Activated CD8-positive, alpha-beta T cell treated with anti-CD3 and anti-CD28 coated beads for 36 hours (primary cell): ENCODE results near the gene KLHL1. TPM values are rescaled to one million over a fixed set of nuclear protein-coding genes. Genes with fewer than 3 reads are reported as not detected.

Source experiments
- ATAC-seq: fragments of 200-7000 bp; cut with Tn5 transposase; one replicate; pipeline ENCODE4 v1.10.0; 2021; ENCODE audit warnings: mild to moderate bottlenecking, moderate library complexity
- CTCF ChIA-PET: fragments of 350-600 bp; sonication (Branson Sonifier 250); formaldehyde crosslinking; loops from one replicate; lab custom pipeline; 2021; ENCODE audit warnings: antibody characterized with exemption; lab: Charles Lee
- POLR2A ChIA-PET: fragments of 350-600 bp; sonication (Branson Sonifier 250); formaldehyde crosslinking; loops from one replicate; lab custom pipeline; 2021; ENCODE audit warnings: antibody characterized with exemption; lab: Charles Lee
- DNase-seq: peaks from one replicate; pipeline ENCODE4 v3.0.0-alpha.2; 2020
- H3K27ac Mint-ChIP-seq: one replicate; pipeline ENCODE4 v1.8.0; 2021; ENCODE audit warnings: mild to moderate bottlenecking, mixed read lengths
- H3K27me3 Mint-ChIP-seq: one replicate; pipeline ENCODE4 v1.8.0; 2021; ENCODE audit warnings: mixed read lengths
- H3K36me3 Mint-ChIP-seq: one replicate; pipeline ENCODE4 v1.8.0; 2021; ENCODE audit warnings: low read depth, mixed read lengths
- H3K4me1 Mint-ChIP-seq: one replicate; pipeline ENCODE4 v1.8.0; 2021; ENCODE audit warnings: low read depth, mixed read lengths
- H3K4me3 Mint-ChIP-seq: one replicate; pipeline ENCODE4 v1.8.0; 2021; ENCODE audit warnings: mild to moderate bottlenecking, moderate library complexity, mixed read lengths
- H3K9me3 Mint-ChIP-seq: one replicate; pipeline ENCODE4 v1.8.0; 2021; ENCODE audit warnings: mixed read lengths
- CTCF ChIP-seq: fragments of 200-600 bp; IDR thresholded peaks from one replicate; pipeline ENCODE4 v1.8.0; 2022; ENCODE audit warnings: antibody characterized with exemption, mild to moderate bottlenecking
- intact Hi-C: fragments of 100-400 bp; cut with micrococcal nuclease; formaldehyde crosslinking; loops from one replicate; pipeline ENCODE4 v1.10.0; 2022
- total RNA-seq, 2 experiments: library from RNA; stranded (reverse); gene quantifications; one replicate each; pipeline ENCODE4 v1.2.3, GENCODE V29; 2021

KLHL1 gene
- total RNA-seq, 2 experiments from 2014 or later: not detected

- ChIA-PET POLR2A (no interaction called here), CTCF (no interaction called here)
- peaks cover 6% of the 10 kb centered on the region for H3K9me3 Mint-ChIP-seq
- DNase-seq: no peak
- H3K36me3 Mint-ChIP-seq: no peaks in the 10 kb centered on the region
- no peak for TF ChIP-seq CTCF
- intact Hi-C loops: no loop called here
- H3K4me3 Mint-ChIP-seq: no peak within 1 kb of the TSS
- H3K27me3 Mint-ChIP-seq: peaks cover 3% of the 10 kb centered on the region
- no peak for ATAC-seq
- no peaks in the 10 kb centered on the region for H3K4me1 Mint-ChIP-seq
- H3K27ac Mint-ChIP-seq: no peak within 1 kb of the TSS
Measured at GRCh38 chr13:70107498-70108281, 562 bp downstream of the KLHL1 start, which contains the start of gene ATXN8OS. TSS of gene ATXN8OS (plus strand) at chr13:70107826.

GRCh38 chr13:70107125-70107497, 1.1 kb downstream of the KLHL1 start:
- DNase-seq (no peak), ATAC-seq (no peak)
- H3K4me1 Mint-ChIP-seq: no peaks in the 10 kb centered on the region
- POLR2A ChIA-PET: no interaction called here
- H3K27me3 Mint-ChIP-seq: peaks cover 3% of the 10 kb centered on the region
- no peaks in the 10 kb centered on the region for H3K36me3 Mint-ChIP-seq
- TF ChIP-seq CTCF: no peak
- no peak overlapping the region for H3K27ac Mint-ChIP-seq
- intact Hi-C loops: no loop called here
- CTCF ChIA-PET: no interaction called here
- H3K4me3 Mint-ChIP-seq: no peak overlapping the region
- peaks cover 6% of the 10 kb centered on the region for H3K9me3 Mint-ChIP-seq

GRCh38 chr13:70104481-70104880, 3.8 kb downstream of the KLHL1 start:
- ATAC-seq (no peak), DNase-seq (no peak)
- no peak overlapping the region for H3K27ac Mint-ChIP-seq
- H3K27me3 Mint-ChIP-seq: peaks cover 3% of the 10 kb centered on the region
- no peak overlapping the region for H3K4me3 Mint-ChIP-seq
- CTCF ChIA-PET: no interaction called here
- no peaks in the 10 kb centered on the region for H3K4me1 Mint-ChIP-seq
- no peaks in the 10 kb centered on the region for H3K36me3 Mint-ChIP-seq
- POLR2A ChIA-PET: no interaction called here
- TF ChIP-seq CTCF: no peak
- H3K9me3 Mint-ChIP-seq: peaks cover 6% of the 10 kb centered on the region
- intact Hi-C loops: no loop called here

- CTCF ChIA-PET: no interaction called here
- POLR2A ChIA-PET: no interaction called here
- no peak for TF ChIP-seq CTCF
- H3K27ac Mint-ChIP-seq: no peak overlapping the region
- H3K9me3 Mint-ChIP-seq: peaks cover 3% of the 10 kb centered on the region
- H3K4me3 Mint-ChIP-seq: no peak overlapping the region
- H3K36me3 Mint-ChIP-seq: no peaks in the 10 kb centered on the region
- DNase-seq: no peak
- intact Hi-C loops: no loop called here
- H3K27me3 Mint-ChIP-seq: no peaks in the 10 kb centered on the region
- no peaks in the 10 kb centered on the region for H3K4me1 Mint-ChIP-seq
- no peak for ATAC-seq
Measured at GRCh38 chr13:70098669-70099068, 9.6 kb downstream of the KLHL1 start.

GRCh38 chr13:70090036-70090723, 18.1 kb downstream of the KLHL1 start:
- no peak for TF ChIP-seq CTCF
- peaks cover 9% of the 10 kb centered on the region for H3K9me3 Mint-ChIP-seq
- no peaks in the 10 kb centered on the region for H3K4me1 Mint-ChIP-seq
- H3K27ac Mint-ChIP-seq: no peak overlapping the region
- POLR2A ChIA-PET: no interaction called here
- intact Hi-C loops: no loop called here
- CTCF ChIA-PET: no interaction called here
- ATAC-seq (no peak), DNase-seq (no peak)
- no peaks in the 10 kb centered on the region for H3K27me3 Mint-ChIP-seq
- no peaks in the 10 kb centered on the region for H3K36me3 Mint-ChIP-seq
- no peak overlapping the region for H3K4me3 Mint-ChIP-seq
